GM12875 (cell line): ENCODE measurements around the gene RCVRN.

Experiments
- H3K4me3 ChIP-seq: one replicate; pipeline ENCODE4 v1.5.1; 2011; ENCODE audit warnings: low read depth, low read length, control low read depth
- CTCF ChIP-seq: IDR thresholded peaks from 2 replicates; pipeline ENCODE4 v1.5.1; 2011; ENCODE audit warnings: low read depth, mild to moderate bottlenecking, control low read depth, inconsistent platforms, low read length, moderate library complexity, borderline replicate concordance; ENCODE audit not compliant: insufficient read depth

The RCVRN gene

GRCh38 chr17:9874722-9875121, 30.3 kb downstream of the RCVRN start:
- TF ChIP-seq CTCF: no peak
- no peak overlapping the region for H3K4me3 ChIP-seq

- H3K4me3 ChIP-seq: no peak overlapping the region
- no peak for TF ChIP-seq CTCF
Measured at GRCh38 chr17:9872852-9873251, 32.2 kb downstream of the RCVRN start.

GRCh38 chr17:9868552-9868951, 36.5 kb downstream of the RCVRN start:
- no peak overlapping the region for H3K4me3 ChIP-seq
- TF ChIP-seq CTCF: no peak

GRCh38 chr17:9865586-9865985, 39.5 kb downstream of the RCVRN start:
- no peak overlapping the region for H3K4me3 ChIP-seq
- TF ChIP-seq CTCF: no peak

GRCh38 chr17:9862949-9863348, 42.1 kb downstream of the RCVRN start:
- TF ChIP-seq CTCF: no peak
- no peak overlapping the region for H3K4me3 ChIP-seq

- TF ChIP-seq CTCF: no peak
- H3K4me3 ChIP-seq: no peak overlapping the region
Measured at GRCh38 chr17:9862220-9862619, 42.9 kb downstream of the RCVRN start.

- no peak for TF ChIP-seq CTCF
- no peak overlapping the region for H3K4me3 ChIP-seq
Measured at GRCh38 chr17:9860851-9861250, 44.2 kb downstream of the RCVRN start.
